Spleen (tissue), 11 donors: ENCODE results near the gene GPD1L. TPM values are rescaled to one million over a fixed set of nuclear protein-coding genes. Genes with fewer than 3 reads are reported as not detected.

Source experiments
- DNase-seq: peaks from one replicate; pipeline ENCODE4 v3.0.0-alpha.2; 2020
- H3K27ac ChIP-seq, 8 donors: fragments of 200-600 bp; sonication (generic) in 7 of 8; 1 replicate in 4 of 8; 2 replicates in 4 of 8; pipeline versions ENCODE4 v1.5.0 to v1.8.0; 2016 to 2021; ENCODE audit warnings: inconsistent platforms in 4 of 8, mild to moderate bottlenecking in 4 of 8, moderate library complexity in 1 of 8
- H3K27me3 ChIP-seq, 7 donors: fragments of 200-600 bp; sonication (generic) in 6 of 7; replicated peaks in 1 of 7; 1 replicate in 4 of 7; 2 replicates in 3 of 7; pipeline versions ENCODE4 v1.5.0 to v1.8.0; 2016 to 2021; ENCODE audit warnings: inconsistent platforms in 3 of 7, mild to moderate bottlenecking in 1 of 7
- H3K36me3 ChIP-seq, 6 donors: fragments of 200-600 bp; sonication (generic) in 5 of 6; 1 replicate in 4 of 6; 2 replicates in 2 of 6; pipeline versions ENCODE4 v1.5.0 to v1.8.0; 2016 to 2021; ENCODE audit warnings: inconsistent platforms in 2 of 6
- H3K4me1 ChIP-seq, 6 donors: fragments of 200-600 bp; sonication (generic) in 5 of 6; 1 replicate in 3 of 6; 2 replicates in 3 of 6; pipeline versions ENCODE4 v1.5.0 to v1.8.0; 2016 to 2021; ENCODE audit warnings: inconsistent platforms in 3 of 6
- H3K4me3 ChIP-seq, 8 donors: fragments of 200-600 bp; sonication (generic) in 7 of 8; 1 replicate in 4 of 8; 2 replicates in 4 of 8; pipeline versions ENCODE4 v1.5.0 to v1.8.0; 2016 to 2021; ENCODE audit warnings: inconsistent platforms in 4 of 8, mild to moderate bottlenecking in 4 of 8, moderate library complexity in 2 of 8
- H3K9me3 ChIP-seq, 8 donors: fragments of 200-600 bp; sonication (generic) in 7 of 8; 1 replicate in 4 of 8; 2 replicates in 4 of 8; pipeline versions ENCODE4 v1.5.0 to v1.8.0; 2016 to 2021; ENCODE audit warnings: inconsistent platforms in 4 of 8
- POLR2A ChIP-seq, 3 donors: fragments of 450-650 bp; IDR thresholded peaks; one replicate each; pipeline ENCODE4 v1.5.1; 2017; ENCODE audit warnings: antibody characterized with exemption in 3 of 3, mild to moderate bottlenecking in 1 of 3
- POLR2AphosphoS5 ChIP-seq, 3 donors: sonication (generic); formaldehyde crosslinking; IDR thresholded peaks; one replicate each; pipeline ENCODE4 v1.5.1; 2017; ENCODE audit warnings: antibody characterized with exemption in 3 of 3
- WGBS, 5 donors: extraction: QIAGEN DNeasy Blood & Tissue Kit in 3 of 5; methylation state at CpG; one replicate each; pipeline versions ENCODE4 v1.1.5 to v1.1.7; 2013 to 2018; 5-methylcytosine and 5-hydroxymethylcytosine counted together
- intact Hi-C: fragments of 100-400 bp; cut with DNase I; formaldehyde crosslinking; loops from one replicate; pipeline ENCODE4 v1.15.0; 2023; ENCODE audit warnings: low total_unique reads
- polyA plus RNA-seq, 3 donors: library from polyadenylated mRNA; stranded (reverse); fragments of 200-250 nt; gene quantifications; one replicate each; pipeline ENCODE4 v1.2.1, GENCODE V29; 2013
- total RNA-seq, 7 donors: library from RNA; depleted of rRNA in 3 of 7; stranded (reverse); fragments of >200 nt in 3 of 7; fragmentation: NEBNext Ultra II Directional in 4 of 7; extraction: Animal tissue kit (Norgen Biotek cat#: 25700) in 4 of 7; gene quantifications; one replicate each; pipeline versions ENCODE4 v1.1.0 to v1.2.1, GENCODE V29; 2016 to 2021
- TF ChIP-seq, protein P1 (sequence below), 11 experiments: fragments of 200-600 bp in 7 of 11; fragments of 450-650 bp in 4 of 11; sonication (generic) in 4 of 11; IDR thresholded peaks in 8 of 11; conservative IDR thresholded peaks in 3 of 11; 1 replicate in 7 of 11; 2 replicates in 4 of 11; pipeline versions ENCODE4 v1.4.0 to v1.8.0; 2016 to 2021; ENCODE audit warnings: antibody characterized with exemption in 11 of 11, inconsistent platforms in 4 of 11, mild to moderate bottlenecking in 1 of 11
- donor health status: healthy with polysubstance abuse.
- donor health status: DM: no; HTN: no; CAD: no; lungs with moderate emphysema.
- donor health status: DM: no; HTN: no; CAD: no.
- donor health status: Bipolar disorder and iron deficiency.
- donor health status: healthy.
- donor health status: DM: no; HTN: no; CAD: no.
- donor health status: DM: yes; HTN: yes; CAD: no.

GPD1L gene
- total and polyA plus RNA-seq, 10 donors = 6.2 to 38.9 (median 25.1) TPM

DNA sequence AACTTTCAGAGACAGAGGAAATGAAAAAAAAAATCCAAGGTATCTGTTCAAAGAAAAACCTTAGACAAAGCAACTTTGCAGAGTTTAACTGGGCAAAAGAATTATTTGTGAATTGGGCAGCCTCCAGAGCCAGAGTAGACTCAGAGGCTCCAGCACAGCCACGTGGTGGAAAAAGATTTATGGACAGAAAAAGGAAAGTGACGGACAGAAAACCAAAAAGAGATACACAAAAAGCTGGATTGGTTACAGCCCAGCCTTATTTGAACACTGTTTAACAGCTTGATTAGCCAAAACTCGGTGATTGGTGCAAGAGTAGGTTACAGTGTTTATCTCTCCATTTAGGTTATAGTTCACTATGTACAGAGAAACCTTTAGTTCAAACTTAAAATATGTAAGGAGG lies 23.7 kb upstream of the GPD1L start:
- no peak for DNase-seq
- TF ChIP-seq POLR2AphosphoS5 (IDR thresholded peaks at IDR 0.05) (no peak), POLR2A (IDR thresholded peaks at IDR 0.05) (no peak)
- TF ChIP-seq, protein P1, sequence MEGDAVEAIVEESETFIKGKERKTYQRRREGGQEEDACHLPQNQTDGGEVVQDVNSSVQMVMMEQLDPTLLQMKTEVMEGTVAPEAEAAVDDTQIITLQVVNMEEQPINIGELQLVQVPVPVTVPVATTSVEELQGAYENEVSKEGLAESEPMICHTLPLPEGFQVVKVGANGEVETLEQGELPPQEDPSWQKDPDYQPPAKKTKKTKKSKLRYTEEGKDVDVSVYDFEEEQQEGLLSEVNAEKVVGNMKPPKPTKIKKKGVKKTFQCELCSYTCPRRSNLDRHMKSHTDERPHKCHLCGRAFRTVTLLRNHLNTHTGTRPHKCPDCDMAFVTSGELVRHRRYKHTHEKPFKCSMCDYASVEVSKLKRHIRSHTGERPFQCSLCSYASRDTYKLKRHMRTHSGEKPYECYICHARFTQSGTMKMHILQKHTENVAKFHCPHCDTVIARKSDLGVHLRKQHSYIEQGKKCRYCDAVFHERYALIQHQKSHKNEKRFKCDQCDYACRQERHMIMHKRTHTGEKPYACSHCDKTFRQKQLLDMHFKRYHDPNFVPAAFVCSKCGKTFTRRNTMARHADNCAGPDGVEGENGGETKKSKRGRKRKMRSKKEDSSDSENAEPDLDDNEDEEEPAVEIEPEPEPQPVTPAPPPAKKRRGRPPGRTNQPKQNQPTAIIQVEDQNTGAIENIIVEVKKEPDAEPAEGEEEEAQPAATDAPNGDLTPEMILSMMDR (IDR thresholded peaks at IDR 0.05 in 8 of 11, conservative IDR thresholded peaks at IDR 0.05 in 3 of 11) = no peak
- Histone ChIP-seq H3K4me3 (no peak overlapping the region), H3K27ac (no peak overlapping the region), H3K9me3 (peaks cover 0 to 6% (median 0%) of the 10 kb centered on the region in 8 donors), H3K36me3 (no peaks in the 10 kb centered on the region), H3K27me3 (no peaks in the 10 kb centered on the region), H3K4me1 (peaks cover 0 to 13% (median 2%) of the 10 kb centered on the region in 6 donors)
- WGBS, 5 donors = 30 to 35% (median 33%) methylated on average over 3 of the region's 3 CpGs
- intact Hi-C loops = no loop called here

DNA sequence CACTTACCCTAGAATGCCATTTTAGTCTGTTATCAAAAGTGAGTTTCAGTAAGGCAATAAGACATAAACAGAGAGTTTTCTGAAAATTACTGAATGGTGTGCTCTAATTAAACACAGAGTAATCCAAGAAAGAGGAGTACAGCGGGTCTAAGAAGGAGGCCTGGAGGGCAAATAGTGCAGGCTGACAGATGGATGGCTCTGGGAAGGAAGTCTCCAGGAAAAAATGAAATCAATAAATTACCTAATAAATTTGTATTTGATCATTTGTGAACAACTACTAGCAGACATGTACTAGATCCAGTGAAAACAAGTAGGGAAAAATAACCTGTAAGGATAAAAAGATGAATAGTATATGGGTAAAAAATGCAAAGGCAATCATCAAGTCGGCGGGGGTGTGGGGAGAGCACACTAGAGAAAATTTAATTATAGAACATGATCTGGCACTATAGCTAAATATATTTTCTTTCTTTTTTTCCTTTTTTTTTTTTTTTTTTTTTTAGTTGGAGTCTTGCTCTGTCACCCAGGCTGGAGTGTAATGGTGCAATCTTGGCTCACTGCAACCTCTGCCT lies 22.6 kb upstream of the GPD1L start:
- H3K27ac ChIP-seq = no peak overlapping the region
- TF ChIP-seq POLR2AphosphoS5 (IDR thresholded peaks at IDR 0.05) (no peak), POLR2A (IDR thresholded peaks at IDR 0.05) (no peak)
- TF ChIP-seq, protein P1 (IDR thresholded peaks at IDR 0.05 in 8 of 11, conservative IDR thresholded peaks at IDR 0.05 in 3 of 11) = no peak

DNA sequence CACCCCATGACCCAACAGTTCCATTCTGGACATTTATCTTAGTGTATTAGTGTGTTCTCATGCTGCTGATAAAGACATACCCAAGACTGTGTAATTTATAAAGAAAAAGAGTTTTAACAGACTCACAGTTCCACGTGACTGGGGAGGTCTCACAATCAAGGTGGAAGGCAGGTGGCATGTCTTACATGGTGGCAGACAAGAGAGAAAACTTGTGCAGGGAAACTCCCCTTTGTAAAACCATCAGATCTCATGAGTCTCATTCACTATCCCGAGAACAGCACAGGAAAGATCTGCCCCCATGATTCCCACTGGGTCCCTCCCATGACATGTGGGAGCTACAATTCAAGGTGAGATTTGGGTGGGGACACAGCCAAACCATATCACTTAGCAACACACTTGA lies 21.6 kb upstream of the GPD1L start:
- no peaks in the 10 kb centered on the region for H3K36me3 ChIP-seq
- WGBS, 5 donors = 76 to 92% (median 80%) methylated on average over 2 of the region's 2 CpGs
- H3K4me1 ChIP-seq = peaks cover 0 to 5% (median 0%) of the 10 kb centered on the region in 6 donors
- intact Hi-C loops = no loop called here
- H3K9me3 ChIP-seq = peaks cover 0 to 11% (median 7%) of the 10 kb centered on the region in 8 donors
- H3K27ac ChIP-seq = no peak overlapping the region
- no peaks in the 10 kb centered on the region for H3K27me3 ChIP-seq
- DNase-seq = no peak
- TF ChIP-seq POLR2A (IDR thresholded peaks at IDR 0.05) (no peak), POLR2AphosphoS5 (IDR thresholded peaks at IDR 0.05) (no peak)
- TF ChIP-seq, protein P1 (IDR thresholded peaks at IDR 0.05 in 8 of 11, conservative IDR thresholded peaks at IDR 0.05 in 3 of 11) = no peak
- no peak overlapping the region for H3K4me3 ChIP-seq

More for the DNA sequence above, 22.6 kb upstream of the GPD1L start:
- H3K9me3 ChIP-seq = peaks cover 0 to 6% (median 0%) of the 10 kb centered on the region in 8 donors
- peaks cover 0 to 5% (median 0%) of the 10 kb centered on the region in 6 donors for H3K4me1 ChIP-seq
- no peaks in the 10 kb centered on the region for H3K27me3 ChIP-seq
- DNase-seq = no peak
- H3K4me3 ChIP-seq = no peak overlapping the region
- H3K36me3 ChIP-seq = no peaks in the 10 kb centered on the region
- intact Hi-C loops = no loop called here
- 90 to 96% (median 96%) methylated on average over 3 of the region's 3 CpGs for WGBS, 5 donors

DNA sequence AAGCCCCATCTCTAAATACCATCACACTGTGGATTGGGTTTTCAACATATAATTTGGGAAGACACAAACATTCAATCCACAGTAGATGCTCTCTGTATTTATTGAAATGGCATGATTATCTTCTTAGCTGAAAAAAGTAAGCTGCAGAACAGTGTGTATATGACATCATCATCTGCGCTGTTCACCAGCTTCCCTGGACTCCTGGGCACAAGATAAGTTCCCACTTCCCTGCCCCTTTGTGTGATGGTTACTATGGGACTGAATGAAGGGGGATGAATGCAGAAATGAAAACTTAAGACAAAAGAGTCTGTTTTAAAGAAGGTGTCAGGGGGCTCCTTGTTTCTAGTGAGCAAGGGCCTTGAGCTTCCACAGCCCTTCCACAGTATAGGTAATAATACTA lies 20.0 kb upstream of the GPD1L start:
- H3K4me3 ChIP-seq = no peak overlapping the region
- no peaks in the 10 kb centered on the region for H3K36me3 ChIP-seq
- H3K27ac ChIP-seq = no peak overlapping the region
- 96 to 100% (median 97%) methylated on average over 1 of the region's 1 CpG for WGBS, 5 donors
- intact Hi-C loops = no loop called here
- H3K9me3 ChIP-seq = peaks cover 0 to 11% (median 7%) of the 10 kb centered on the region in 8 donors
- DNase-seq = no peak
- peaks cover 0 to 3% (median 0%) of the 10 kb centered on the region in 6 donors for H3K4me1 ChIP-seq
- TF ChIP-seq, protein P1 (IDR thresholded peaks at IDR 0.05 in 8 of 11, conservative IDR thresholded peaks at IDR 0.05 in 3 of 11) = no peak
- TF ChIP-seq POLR2A (IDR thresholded peaks at IDR 0.05) (no peak), POLR2AphosphoS5 (IDR thresholded peaks at IDR 0.05) (no peak)
- H3K27me3 ChIP-seq = no peaks in the 10 kb centered on the region
